ENCODE measurements around the gene LMBR1.

- TF ChIP-seq, protein P1, sequence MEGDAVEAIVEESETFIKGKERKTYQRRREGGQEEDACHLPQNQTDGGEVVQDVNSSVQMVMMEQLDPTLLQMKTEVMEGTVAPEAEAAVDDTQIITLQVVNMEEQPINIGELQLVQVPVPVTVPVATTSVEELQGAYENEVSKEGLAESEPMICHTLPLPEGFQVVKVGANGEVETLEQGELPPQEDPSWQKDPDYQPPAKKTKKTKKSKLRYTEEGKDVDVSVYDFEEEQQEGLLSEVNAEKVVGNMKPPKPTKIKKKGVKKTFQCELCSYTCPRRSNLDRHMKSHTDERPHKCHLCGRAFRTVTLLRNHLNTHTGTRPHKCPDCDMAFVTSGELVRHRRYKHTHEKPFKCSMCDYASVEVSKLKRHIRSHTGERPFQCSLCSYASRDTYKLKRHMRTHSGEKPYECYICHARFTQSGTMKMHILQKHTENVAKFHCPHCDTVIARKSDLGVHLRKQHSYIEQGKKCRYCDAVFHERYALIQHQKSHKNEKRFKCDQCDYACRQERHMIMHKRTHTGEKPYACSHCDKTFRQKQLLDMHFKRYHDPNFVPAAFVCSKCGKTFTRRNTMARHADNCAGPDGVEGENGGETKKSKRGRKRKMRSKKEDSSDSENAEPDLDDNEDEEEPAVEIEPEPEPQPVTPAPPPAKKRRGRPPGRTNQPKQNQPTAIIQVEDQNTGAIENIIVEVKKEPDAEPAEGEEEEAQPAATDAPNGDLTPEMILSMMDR (IDR thresholded peaks at IDR 0.05), result no peak
- TF ChIP-seq POLR2A (IDR thresholded peaks at IDR 0.05) (no peak), EP300 (IDR thresholded peaks at IDR 0.05) (no peak)
These were observed 216.7 kb downstream of the LMBR1 start for GRCh38 chr7:156676263-156676662.

Data from gastroesophageal sphincter (tissue), 3 donors.